Measurements from ENCODE around the gene SLCO2A1.

SLCO2A1 gene

GRCh38 chr3:134060561-134061385 is 31.0 kb upstream of the SLCO2A1 start:
- DNase-seq: no peak

DNA sequence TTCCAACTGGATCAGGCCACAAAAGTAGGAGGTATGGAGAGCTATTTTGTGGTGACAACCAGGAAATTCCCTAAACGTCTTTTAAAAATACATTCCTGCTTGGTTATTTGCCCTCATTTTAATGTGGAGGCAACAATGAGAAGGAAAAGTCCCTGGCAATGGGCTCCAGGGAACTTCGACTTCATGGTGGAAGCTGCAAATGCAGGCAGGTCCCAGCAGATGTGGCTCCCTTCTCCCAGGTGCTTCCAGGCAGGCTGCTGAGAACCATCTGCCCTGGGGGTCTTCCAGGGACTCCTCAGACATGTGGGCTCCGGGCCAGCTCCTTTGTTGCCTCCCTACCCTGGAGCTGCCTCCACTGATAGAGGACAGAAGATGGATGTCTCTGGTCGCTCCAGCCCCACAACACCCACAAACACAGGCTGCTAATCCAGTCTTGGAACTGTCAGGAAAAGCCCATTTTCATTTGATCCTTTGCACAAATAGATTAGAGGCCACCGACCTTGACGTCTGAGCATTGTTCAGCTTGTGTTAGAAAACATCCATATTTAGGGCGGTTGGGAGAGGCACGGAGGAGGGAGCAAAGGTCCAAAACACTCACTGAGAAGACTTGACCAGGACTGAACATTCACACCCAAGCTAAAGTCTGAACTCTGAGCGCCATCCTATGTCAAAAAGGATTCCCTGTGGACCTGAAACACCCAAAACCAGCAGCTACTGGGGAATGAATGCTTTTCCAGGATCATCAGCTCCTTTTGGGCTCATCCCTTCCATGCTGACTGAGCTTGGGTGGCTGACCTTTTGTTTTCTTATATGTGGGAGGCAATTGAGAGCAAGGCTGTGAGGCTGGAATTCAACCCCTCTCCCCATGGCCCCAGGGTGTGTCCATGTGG is 30.2 kb upstream of the SLCO2A1 start:
- peak; percentile 27 for DNase-seq

GRCh38 chr3:134059035-134059601 is 29.4 kb upstream of the SLCO2A1 start:
- DNase-seq: no peak

DNA sequence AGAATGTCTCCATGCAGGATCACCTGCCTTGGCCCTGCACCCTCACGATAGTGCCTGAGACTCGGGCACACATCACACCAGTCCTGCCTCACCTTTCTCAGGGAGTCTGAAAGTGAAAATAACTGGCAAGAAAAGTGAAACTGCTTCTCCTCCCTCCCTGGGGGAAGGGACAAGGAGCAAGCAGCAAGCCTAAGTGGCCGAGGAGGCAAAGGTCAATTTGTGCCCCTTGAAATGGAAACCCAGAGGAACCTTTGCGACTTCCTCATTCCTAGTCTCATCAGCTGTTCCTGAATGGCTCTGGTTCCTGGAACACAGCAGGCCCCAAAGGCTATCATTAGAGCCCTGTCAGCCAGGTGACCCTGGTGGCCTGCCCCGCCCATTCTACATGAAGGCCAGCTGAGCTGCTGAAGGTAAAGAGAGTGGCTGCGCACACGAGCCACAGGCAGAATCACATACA is 28.0 kb upstream of the SLCO2A1 start:
- no peak for DNase-seq

GRCh38 chr3:134057006-134057653 is 27.4 kb upstream of the SLCO2A1 start:
- DNase-seq: no peak

GRCh38 chr3:134056464-134056891 is 26.8 kb upstream of the SLCO2A1 start:
- DNase-seq: no peak

DNA sequence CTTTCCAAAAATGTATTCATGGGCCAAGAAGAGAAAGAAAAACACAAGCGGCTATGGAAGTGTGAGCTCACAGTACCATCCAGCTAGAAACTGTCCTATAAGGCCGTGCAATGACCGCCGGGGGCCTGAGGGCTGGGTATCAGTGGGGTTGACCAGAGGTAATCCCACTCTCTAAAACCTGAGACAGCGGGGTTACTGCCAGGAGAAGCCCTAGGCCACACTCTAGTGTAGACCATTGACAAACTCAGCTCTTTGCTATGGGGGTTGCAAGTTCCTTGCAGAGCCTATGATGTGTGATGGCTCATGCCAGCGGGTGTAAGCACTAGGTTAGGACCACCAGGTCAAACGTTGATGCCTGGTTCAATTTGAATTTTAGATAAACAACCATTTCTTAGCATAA is 25.9 kb upstream of the SLCO2A1 start:
- no peak for DNase-seq

DNA sequence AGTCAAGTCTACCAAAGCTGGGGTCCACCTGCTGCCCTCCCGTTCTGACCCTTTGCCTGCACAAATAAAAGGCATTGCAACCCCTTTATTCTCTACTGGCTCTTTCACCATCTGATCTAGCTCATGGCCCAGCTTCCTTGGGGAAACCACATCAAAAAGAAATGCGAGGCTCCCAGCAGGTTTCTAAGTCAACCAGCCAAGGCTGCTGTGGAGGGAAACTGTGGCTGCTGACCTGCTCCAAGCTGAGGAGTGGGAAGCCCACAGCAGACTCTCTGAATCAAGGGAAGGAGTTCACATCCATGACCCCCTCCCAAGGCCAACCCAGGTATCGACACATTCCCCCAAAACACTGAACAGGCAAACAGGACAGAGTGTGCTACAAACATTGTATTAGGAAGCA is 25.2 kb upstream of the SLCO2A1 start:
- DNase-seq: no peak

GRCh38 chr3:134054231-134054630 is 24.5 kb upstream of the SLCO2A1 start:
- DNase-seq: no peak

DNA sequence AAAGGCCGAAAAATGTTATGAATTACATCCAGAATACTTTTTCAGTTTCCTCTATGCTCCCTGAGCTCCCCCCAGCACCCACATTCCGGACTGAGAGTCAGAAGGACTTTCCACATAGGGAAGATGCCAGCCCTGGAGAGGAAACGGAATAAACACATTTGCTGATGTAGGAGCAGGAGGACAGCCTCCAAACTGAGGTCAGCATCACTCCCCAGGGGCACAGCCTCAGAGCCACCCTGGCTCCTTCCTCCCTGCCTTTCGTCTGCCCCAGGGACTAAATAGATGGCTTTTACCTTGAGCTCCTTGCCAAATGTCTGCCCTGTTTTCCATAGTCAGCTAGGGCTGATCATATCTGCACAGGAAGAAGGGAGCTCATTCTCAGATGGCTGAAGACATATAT is 22.6 kb upstream of the SLCO2A1 start:
- no peak for DNase-seq

- no peak for DNase-seq
Measured at GRCh38 chr3:134049676-134050075, 20.0 kb upstream of the SLCO2A1 start.

DNA sequence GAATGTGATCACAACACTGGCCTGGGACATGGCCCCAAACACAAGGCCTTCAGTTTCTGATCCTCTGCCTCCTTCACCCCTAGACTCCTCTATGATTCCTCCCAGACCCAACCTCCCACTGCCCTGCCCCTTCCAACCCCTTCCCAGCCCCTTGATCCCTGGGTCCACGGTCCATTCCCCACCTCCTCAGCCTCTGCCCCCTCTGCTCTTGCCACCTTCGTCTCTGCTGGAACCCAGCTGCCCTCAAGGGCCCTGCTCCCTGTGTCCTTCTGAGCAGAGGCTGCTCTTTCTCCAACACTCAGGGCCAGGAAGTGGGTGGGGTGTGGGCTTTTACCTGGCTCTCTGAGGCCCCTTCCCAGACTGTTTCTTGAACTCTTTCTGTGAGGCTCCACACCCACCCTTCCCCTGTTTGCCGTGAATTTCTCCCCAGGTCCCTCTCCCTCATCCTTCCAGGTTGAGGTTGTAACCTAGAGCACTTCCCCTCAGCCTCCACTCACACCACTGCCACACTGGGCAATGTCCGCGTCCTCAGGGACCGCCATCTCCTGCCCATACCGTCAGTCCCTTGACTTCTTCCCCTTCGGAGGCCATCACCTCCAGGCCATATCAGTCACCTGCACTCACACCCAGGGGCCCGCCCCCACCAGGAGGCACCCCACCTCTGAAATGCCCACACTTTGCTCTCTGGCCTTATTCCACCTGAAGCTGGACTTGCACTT is 18.7 kb upstream of the SLCO2A1 start:
- DNase-seq: no peak

DNA sequence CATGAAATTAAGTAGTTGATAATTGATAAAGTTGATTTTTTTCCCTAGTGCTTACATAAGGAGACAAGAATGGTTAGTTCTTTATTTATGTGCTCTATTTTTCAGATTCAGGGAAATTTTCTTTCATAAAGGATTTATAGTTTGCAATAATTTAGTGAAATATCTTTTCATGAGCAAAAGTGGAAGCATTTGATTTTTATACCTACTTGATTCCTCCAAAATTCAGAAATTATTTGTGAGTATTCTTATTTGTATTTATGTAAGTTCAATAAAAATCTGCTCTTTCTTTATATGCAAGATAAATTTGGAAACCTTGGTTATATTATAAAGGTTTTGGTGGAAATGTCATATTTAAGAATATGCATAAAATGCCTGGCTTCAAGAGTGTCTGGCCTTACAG is 14.7 kb upstream of the SLCO2A1 start:
- DNase-seq: no peak

GRCh38 chr3:134040066-134040465 is 10.3 kb upstream of the SLCO2A1 start:
- no peak for DNase-seq

- no peak for DNase-seq
Measured at GRCh38 chr3:134039161-134039862, 9.6 kb upstream of the SLCO2A1 start.

GRCh38 chr3:134038716-134039115 is 9.0 kb upstream of the SLCO2A1 start:
- DNase-seq: no peak

- no peak for DNase-seq
Measured at GRCh38 chr3:134038071-134038491, 8.4 kb upstream of the SLCO2A1 start.

DNA sequence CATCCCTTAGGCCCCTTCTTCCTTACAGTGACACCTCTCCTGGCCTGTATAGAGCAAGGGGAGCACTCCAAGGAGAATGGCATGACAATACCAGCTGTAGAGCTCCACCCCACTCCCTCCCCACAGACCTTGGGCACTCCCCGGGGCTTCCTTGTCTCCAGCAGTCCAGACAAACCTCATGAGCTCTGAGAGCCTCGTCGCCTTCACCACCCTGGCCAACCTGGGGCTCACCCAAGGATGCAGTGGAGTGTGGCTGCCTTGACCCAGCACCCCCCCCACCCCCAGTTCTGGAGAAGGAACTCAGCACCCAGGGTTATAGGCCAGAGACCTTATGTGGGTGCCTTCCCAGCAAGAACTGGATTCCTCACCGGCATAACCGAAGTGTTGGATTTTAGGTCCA is 7.4 kb upstream of the SLCO2A1 start:
- DNase-seq: no peak

GRCh38 chr3:134036291-134036690 is 6.6 kb upstream of the SLCO2A1 start:
- no peak for DNase-seq

- DNase-seq: no peak
Measured at GRCh38 chr3:134035836-134036235, 6.1 kb upstream of the SLCO2A1 start.

DNA sequence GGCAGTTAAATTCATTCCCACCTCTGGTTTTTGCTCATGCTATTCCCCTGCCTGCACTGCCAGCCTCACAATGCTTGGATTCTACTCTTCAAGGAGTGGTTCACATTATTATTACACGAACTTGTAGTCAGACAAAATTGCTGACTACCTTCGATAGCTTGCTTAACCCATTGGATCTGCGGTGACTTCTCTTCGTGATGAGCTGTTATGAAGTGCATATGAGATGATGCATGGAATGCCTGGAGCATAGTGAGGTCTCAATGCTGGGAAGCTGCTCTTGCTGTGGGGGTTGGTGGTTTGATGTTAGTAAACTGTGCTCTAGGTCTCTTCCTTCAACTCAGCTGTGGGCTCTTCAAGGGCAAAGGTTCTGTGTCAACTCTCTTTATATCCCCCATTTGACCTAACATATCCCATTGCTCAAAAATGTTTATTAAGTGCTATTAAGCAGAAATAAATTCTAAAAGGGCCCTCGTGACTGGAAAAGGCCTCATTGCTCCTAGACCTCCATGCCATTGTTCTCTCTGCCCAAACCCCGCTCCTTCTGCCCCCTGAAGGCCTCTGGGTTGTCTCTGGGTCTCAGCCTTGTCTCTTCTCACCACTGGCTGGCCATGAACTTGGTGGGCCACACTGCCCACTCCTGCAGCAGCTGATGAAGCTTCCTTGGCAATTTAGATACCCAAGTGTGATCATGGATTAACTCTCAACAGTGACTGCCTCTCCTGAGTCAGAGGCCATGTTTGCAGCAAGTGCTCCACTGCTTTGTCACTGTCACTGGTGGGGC is 4.5 kb upstream of the SLCO2A1 start:
- no peak for DNase-seq

All from NCI-H2171 treated with DMSO at 0.1 percent for 48 hours (cell line).